ENCODE measurements around the gene AAK1.
"Not testable (repeated sequence)": the region's sequence is repeated elsewhere in the genome, so short reads cannot be mapped to it uniquely, and the experiment has no call there.

The AAK1 gene

DNA sequence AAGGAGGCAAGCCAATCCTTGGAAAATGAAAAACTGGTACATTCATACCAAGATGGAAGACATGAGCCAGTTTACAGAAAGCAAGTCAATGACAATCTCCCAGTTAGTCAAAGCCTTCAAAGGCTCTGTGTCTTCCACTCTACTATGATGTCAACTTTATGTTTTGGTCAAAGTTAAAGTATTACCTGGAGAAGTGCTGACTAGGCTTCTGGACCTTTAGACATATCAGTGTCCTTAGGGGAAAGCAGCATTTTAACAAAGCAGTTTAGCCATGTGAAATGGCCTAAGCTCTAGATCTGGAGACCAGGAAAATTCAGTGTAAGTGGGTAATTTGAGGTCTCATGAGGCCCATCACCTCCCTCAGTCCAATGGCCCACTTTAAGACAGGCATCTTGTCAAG, 30.8 kb downstream of the AAK1 start:
- DNase-seq (ENCODE audit: insufficient read length, low spot score) (no peak), FAIRE-seq (no peak)
- TF ChIP-seq, protein P1, sequence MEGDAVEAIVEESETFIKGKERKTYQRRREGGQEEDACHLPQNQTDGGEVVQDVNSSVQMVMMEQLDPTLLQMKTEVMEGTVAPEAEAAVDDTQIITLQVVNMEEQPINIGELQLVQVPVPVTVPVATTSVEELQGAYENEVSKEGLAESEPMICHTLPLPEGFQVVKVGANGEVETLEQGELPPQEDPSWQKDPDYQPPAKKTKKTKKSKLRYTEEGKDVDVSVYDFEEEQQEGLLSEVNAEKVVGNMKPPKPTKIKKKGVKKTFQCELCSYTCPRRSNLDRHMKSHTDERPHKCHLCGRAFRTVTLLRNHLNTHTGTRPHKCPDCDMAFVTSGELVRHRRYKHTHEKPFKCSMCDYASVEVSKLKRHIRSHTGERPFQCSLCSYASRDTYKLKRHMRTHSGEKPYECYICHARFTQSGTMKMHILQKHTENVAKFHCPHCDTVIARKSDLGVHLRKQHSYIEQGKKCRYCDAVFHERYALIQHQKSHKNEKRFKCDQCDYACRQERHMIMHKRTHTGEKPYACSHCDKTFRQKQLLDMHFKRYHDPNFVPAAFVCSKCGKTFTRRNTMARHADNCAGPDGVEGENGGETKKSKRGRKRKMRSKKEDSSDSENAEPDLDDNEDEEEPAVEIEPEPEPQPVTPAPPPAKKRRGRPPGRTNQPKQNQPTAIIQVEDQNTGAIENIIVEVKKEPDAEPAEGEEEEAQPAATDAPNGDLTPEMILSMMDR (IDR thresholded peaks at IDR 0.05; ENCODE audit: insufficient read depth, missing control alignments) = no peak

DNA sequence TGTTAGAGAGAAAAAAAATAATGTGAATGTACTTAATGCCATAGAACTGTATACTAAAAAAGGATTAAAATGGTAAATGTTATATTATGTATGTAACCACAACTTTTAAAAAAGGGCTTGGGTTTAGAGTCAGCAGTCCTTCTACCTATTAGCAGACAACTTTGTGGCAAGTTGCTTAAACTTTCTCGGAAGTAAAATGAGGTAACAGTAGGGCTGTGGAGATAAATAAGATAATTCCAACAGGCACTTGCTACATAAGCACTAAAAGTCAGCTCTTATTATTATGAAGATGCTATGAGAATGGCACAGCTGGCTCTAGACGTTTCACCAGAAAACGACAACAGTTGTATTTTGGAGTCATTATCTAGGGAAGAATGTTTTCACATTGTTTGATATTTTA, 31.3 kb downstream of the AAK1 start:
- TF ChIP-seq, protein P1 (IDR thresholded peaks at IDR 0.05; ENCODE audit: insufficient read depth, missing control alignments) = no peak
- DNase-seq (ENCODE audit: insufficient read length, low spot score) = no peak
- no peak for FAIRE-seq

DNA sequence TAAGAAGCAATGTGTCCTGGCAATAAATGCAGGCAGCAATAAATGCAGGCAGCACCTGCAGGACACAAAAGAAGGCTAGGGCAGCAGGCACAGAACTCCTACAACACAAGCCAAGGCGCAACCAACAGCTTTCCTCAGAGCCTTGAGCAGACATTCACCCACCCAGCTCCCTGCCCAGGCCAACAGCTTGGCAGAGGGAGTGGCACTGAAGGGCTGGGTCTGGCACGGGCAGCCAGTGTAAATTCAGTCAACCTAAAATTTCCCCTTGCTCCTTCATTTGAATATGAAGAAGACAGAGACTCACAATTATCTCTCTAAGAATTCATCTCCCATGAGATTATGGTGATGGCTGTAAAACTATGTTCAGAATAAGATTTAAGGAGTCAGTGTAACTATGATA, 35.4 kb downstream of the AAK1 start:
- TF ChIP-seq, protein P1 (IDR thresholded peaks at IDR 0.05; ENCODE audit: insufficient read depth, missing control alignments) = no peak
- no peak for FAIRE-seq

DNA sequence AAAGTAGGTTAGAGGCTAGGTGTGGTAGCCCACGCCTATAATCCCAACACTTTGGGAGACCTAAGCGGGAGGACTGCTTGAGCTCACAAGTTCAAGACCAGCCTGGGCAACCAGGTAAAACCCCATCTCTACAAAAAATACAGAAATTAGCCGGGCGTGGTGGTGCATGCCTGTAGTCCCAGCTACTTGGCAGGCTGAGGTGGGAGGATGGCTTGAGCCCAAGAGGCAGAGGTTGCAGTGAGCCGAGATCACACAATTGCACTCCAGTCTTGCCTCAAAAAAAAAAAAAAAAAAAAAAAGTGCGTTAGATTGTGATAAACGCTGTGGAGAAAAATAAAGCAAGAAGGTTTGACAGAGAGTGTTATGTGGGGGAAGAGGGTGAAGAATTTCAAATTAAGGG, 36.8 kb downstream of the AAK1 start:
- FAIRE-seq; DNase-seq (ENCODE audit: insufficient read length, low spot score): not testable (repeated sequence)

More for the DNA sequence above, 35.4 kb downstream of the AAK1 start:
- DNase-seq (ENCODE audit: insufficient read length, low spot score) = no peak

DNA sequence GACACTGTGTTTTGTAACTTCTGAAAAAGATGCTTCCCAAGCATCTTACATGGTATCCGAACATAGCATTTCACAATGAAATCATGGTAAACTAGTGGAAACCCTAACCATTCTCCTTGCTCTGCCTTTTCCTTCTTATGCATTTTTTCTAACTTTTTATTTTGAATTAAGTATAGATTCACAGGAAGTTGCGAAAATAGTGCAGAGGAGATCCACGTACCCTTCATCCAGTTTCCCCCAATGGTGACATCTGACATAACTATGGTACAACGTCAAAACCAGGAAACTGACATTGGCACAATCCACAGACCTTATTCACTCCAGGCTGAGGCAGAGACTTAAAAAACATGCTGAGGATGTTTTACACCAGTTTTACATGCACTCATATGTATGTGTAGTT, 38.3 kb downstream of the AAK1 start:
- TF ChIP-seq, protein P1 (IDR thresholded peaks at IDR 0.05; ENCODE audit: insufficient read depth, missing control alignments) = no peak
- no peak for DNase-seq (ENCODE audit: insufficient read length, low spot score)
- FAIRE-seq = no peak

DNA sequence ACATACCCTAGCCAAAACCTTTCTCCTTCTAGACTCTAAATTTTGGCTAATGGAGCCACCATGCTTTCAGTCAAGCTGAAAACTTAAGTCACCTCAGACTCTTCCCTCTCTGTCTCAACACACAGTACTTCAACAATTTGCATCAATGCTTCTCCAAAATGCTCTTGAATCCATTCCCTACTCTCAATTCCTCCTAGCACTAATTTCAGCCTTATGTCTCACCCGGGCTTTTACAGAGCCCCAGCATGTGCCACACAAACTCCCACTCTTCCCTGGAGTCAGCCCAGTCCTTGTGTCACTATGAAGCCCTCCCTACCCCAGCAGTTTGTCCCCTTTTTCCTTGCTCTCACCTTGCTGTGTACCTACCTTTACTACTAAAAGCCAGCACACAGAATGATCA, 38.7 kb downstream of the AAK1 start:
- no peak for DNase-seq (ENCODE audit: insufficient read length, low spot score)
- FAIRE-seq = no peak
- TF ChIP-seq, protein P1 (IDR thresholded peaks at IDR 0.05; ENCODE audit: insufficient read depth, missing control alignments) = no peak

DNA sequence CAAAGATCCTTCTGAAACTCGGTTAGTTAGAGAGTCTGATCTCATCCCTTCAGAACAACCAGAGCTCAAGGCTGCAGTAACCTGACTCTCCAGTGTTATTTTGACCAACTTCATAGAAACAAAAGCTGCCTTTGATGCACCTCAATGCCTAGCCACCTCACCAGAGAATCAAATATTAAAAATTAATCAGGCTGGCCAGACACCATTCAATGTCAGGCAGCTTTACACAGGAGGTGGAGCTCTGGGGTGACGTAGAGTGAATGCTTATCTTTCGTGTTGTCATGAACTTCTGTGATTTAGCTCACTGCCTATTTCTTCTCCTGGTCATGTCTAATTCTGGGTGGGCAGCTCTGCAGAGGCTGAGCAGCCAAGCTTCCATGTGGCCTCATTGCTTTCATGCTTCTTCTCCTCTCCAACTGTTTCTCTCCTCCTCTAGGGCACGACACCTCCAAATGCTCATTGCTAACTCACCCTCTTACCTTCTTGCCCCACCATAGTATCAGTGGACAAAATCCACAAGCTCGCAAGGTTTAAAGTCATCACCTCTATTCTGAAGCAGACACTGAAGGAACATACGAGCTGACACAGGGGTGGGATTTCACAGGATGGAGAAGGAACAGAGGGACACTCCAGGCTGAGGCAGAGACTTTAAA, 39.4 kb downstream of the AAK1 start:
- TF ChIP-seq, protein P1 (IDR thresholded peaks at IDR 0.05; ENCODE audit: insufficient read depth, missing control alignments) = no peak
- FAIRE-seq (no peak), DNase-seq (ENCODE audit: insufficient read length, low spot score) (no peak)
